DND-41 (cell line): Measurements from ENCODE around the gene KRTAP11-1.

Source experiments
- ATAC-seq: fragments of 200-7000 bp; cut with Tn5 transposase; 3 replicates; pipeline ENCODE4 v1.9.1; 2021; ENCODE audit warnings: low read depth; ENCODE audit not compliant: insufficient read depth
- DNase-seq: peaks from one replicate; pipeline ENCODE4 v3.0.0-alpha.2; 2020
- H2AFZ ChIP-seq: 2 replicates; pipeline ENCODE4 v1.6.0; 2012; ENCODE audit warnings: low read depth, low read length
- H3K27ac ChIP-seq: 2 replicates; pipeline ENCODE4 v1.5.1; 2012; ENCODE audit warnings: low read length, inconsistent platforms
- H3K27me3 ChIP-seq: fragments of 200-600 bp; sonication (generic); 2 replicates; pipeline ENCODE4 v1.6.0; 2012; ENCODE audit warnings: low read length, mild to moderate bottlenecking, inconsistent platforms; ENCODE audit not compliant: insufficient read depth, poor library complexity
- H3K36me3 ChIP-seq: 2 replicates; pipeline ENCODE4 v1.5.1; 2012; ENCODE audit warnings: low read length, inconsistent platforms; ENCODE audit not compliant: insufficient read depth
- H3K4me1 ChIP-seq: 2 replicates; pipeline ENCODE4 v1.5.1; 2012; ENCODE audit warnings: mild to moderate bottlenecking, low read length; ENCODE audit not compliant: insufficient read depth
- H3K4me2 ChIP-seq: 2 replicates; pipeline ENCODE4 v1.6.0; 2012; ENCODE audit warnings: mild to moderate bottlenecking, moderate library complexity, low read length, inconsistent platforms; ENCODE audit not compliant: insufficient read depth
- H3K4me3 ChIP-seq, 2 experiments: fragments of 200-600 bp in 1 of 2; shearing (Covaris generic) in 1 of 2; 2 replicates each; pipeline ENCODE4 v1.5.1; 2012 to 2016; ENCODE audit warnings: inconsistent platforms in 2 of 2, low read length in 2 of 2, mild to moderate bottlenecking in 2 of 2, low read depth in 1 of 2, moderate library complexity in 1 of 2
- H3K79me2 ChIP-seq: 2 replicates; pipeline ENCODE4 v1.6.0; 2012; ENCODE audit warnings: low read length, inconsistent platforms; ENCODE audit not compliant: insufficient read depth
- H3K9ac ChIP-seq: 2 replicates; pipeline ENCODE4 v1.6.0; 2012; ENCODE audit warnings: low read depth, mild to moderate bottlenecking, inconsistent platforms, low read length, moderate library complexity
- H3K9me3 ChIP-seq: 2 replicates; pipeline ENCODE4 v1.5.1; 2012; ENCODE audit warnings: low read length, moderate library complexity, mild to moderate bottlenecking, inconsistent platforms; ENCODE audit not compliant: insufficient read depth, severe bottlenecking
- H4K20me1 ChIP-seq: 2 replicates; pipeline ENCODE4 v1.6.0; 2012; ENCODE audit warnings: low read length; ENCODE audit not compliant: insufficient read depth
- CTCF ChIP-seq: IDR thresholded peaks from 2 replicates; pipeline ENCODE4 v1.5.1; 2012; ENCODE audit warnings: borderline replicate concordance, low read length, moderate library complexity, mild to moderate bottlenecking; ENCODE audit not compliant: poor library complexity, severe bottlenecking; ENCODE audit errors: extremely low read depth
- EZH2 ChIP-seq: IDR thresholded peaks from 3 replicates; pipeline ENCODE4 v1.6.1; 2012; ENCODE audit warnings: borderline replicate concordance, low read depth, mild to moderate bottlenecking, moderate library complexity, low read length, inconsistent platforms; ENCODE audit not compliant: severe bottlenecking

Gene KRTAP11-1

DNA sequence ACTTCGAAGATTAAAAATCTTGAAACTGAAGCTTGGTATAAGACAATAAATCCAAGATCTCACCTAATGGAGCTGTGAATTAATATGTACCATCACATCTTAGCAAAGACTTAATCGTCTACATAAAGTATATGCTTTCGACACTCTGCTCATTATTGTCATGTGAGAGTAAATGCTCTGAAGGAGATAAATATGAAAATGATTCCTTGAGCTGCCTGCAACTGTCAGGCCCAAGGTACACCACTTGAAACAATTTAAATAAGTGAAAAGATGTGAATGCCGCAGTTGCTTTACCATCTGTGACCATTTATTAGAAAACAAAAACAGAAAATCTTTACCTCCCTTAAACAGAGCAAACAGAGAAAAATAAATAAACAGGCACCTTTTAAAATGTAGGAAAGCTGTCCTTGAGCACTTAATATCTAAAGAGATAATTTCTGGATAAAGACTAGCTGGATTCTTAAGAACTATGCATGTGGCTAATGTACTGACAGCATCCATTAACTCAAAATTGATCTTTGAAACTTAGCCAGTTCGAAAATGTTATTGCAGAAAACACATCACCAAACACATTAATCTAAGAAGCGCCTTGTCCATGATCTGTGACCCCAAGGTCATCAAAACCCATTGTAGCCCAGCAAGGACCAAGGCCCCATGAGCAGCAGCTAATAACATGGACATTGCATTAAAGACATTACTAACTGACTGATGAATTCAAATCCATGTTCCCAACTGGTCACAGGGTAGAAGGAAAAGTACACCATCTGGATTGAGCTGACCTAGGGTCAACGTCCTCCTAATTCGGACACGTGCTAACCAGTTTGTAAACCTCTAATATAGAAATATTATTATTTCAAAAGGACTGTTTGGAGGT lies 33.5 kb downstream of the KRTAP11-1 start:
- no peaks in the 10 kb centered on the region for H3K9me3 ChIP-seq
- no peaks in the 10 kb centered on the region for H3K4me1 ChIP-seq
- H3K27ac ChIP-seq, result no peak overlapping the region
- H3K9ac ChIP-seq, result no peak overlapping the region
- H3K79me2 ChIP-seq, result no peaks in the 10 kb centered on the region
- H3K27me3 ChIP-seq, result no peaks in the 10 kb centered on the region
- ATAC-seq (no peak), DNase-seq (no peak)
- TF ChIP-seq CTCF, result no peak
- no peak for TF ChIP-seq EZH2
- no peak overlapping the region for H3K4me3 ChIP-seq
- H2AFZ ChIP-seq, result no peak overlapping the region
- no peaks in the 10 kb centered on the region for H3K36me3 ChIP-seq
- H3K4me2 ChIP-seq, result no peak overlapping the region
- H4K20me1 ChIP-seq, result no peaks in the 10 kb centered on the region

GRCh38 chr21:30842990-30843389 lies 38.4 kb downstream of the KRTAP11-1 start:
- Histone ChIP-seq H3K4me2 (no peak overlapping the region), H3K79me2 (no peaks in the 10 kb centered on the region), H3K4me3 (no peak overlapping the region), H2AFZ (no peak overlapping the region), H3K27me3 (no peaks in the 10 kb centered on the region), H3K36me3 (no peaks in the 10 kb centered on the region), H3K9ac (no peak overlapping the region), H4K20me1 (no peaks in the 10 kb centered on the region), H3K4me1 (no peaks in the 10 kb centered on the region), H3K27ac (no peak overlapping the region), H3K9me3 (no peaks in the 10 kb centered on the region)
- no peak for ATAC-seq
- no peak for DNase-seq
- TF ChIP-seq EZH2 (no peak), CTCF (no peak)

DNA sequence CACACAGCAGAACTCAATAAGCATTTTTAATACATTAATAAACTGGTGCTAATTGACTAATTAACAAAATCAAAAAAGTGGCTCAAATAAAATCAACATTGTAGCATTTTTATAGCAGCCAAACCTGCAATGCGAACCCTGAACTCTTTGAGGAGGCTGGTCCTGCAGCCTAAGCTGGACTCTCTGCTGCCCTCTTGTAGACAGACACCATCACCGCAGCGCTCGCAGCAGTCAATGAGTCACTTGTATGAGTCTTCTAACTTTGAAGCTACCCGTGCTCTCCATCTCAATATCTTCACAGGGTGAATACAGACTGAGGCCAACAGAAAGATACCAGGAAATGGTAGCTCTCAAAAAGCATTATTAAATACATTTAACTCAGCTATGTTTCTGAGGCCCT lies 42.1 kb downstream of the KRTAP11-1 start:
- TF ChIP-seq CTCF, result peak; percentile 57
- no peak for TF ChIP-seq EZH2
- no peak overlapping the region for H3K4me2 ChIP-seq
- H3K36me3 ChIP-seq, result no peaks in the 10 kb centered on the region
- no peaks in the 10 kb centered on the region for H4K20me1 ChIP-seq
- H3K27me3 ChIP-seq, result no peaks in the 10 kb centered on the region
- DNase-seq, result peak; percentile 31
- no peak overlapping the region for H3K9ac ChIP-seq
- H3K27ac ChIP-seq, result no peak overlapping the region
- peak; percentile 62; the same call in 2 of the 3 replicates for ATAC-seq
- H3K4me1 ChIP-seq, result no peaks in the 10 kb centered on the region
- no peak overlapping the region for H3K4me3 ChIP-seq
- H2AFZ ChIP-seq, result no peak overlapping the region
- no peaks in the 10 kb centered on the region for H3K9me3 ChIP-seq
- H3K79me2 ChIP-seq, result no peaks in the 10 kb centered on the region
